Kidney (tissue), 14 donors: ENCODE measurements around the gene MED25. TPM values are rescaled to one million over a fixed set of nuclear protein-coding genes. Genes with fewer than 3 reads are reported as not detected.

Experiments
- DNase-seq, 5 donors: peaks; one replicate each; pipeline ENCODE4 v3.0.0-alpha.2; 2013 to 2020
- FAIRE-seq: peaks from 2 replicates; lab custom pipeline; 2012; peaks lifted over from hg19 to GRCh38; lab: Jason Lieb, UNC
- H3K27ac ChIP-seq, 2 donors: one replicate each; pipeline ENCODE4 v1.7.0; 2013; ENCODE audit warnings: low read depth in 2 of 2, low read length in 2 of 2, inconsistent platforms in 1 of 2
- H3K27me3 ChIP-seq: one replicate; pipeline ENCODE4 v1.7.1; 2013; ENCODE audit warnings: low read length, inconsistent platforms; ENCODE audit not compliant: control insufficient read depth, insufficient read depth
- H3K36me3 ChIP-seq, 3 donors: one replicate each; pipeline versions ENCODE4 v1.7.0 to v1.7.1; 2013; ENCODE audit warnings: low read length in 3 of 3, control low read depth in 1 of 3, inconsistent platforms in 1 of 3; ENCODE audit not compliant: insufficient read depth in 3 of 3, control insufficient read depth in 2 of 3
- H3K4me1 ChIP-seq, 3 donors: one replicate each; pipeline versions ENCODE4 v1.7.0 to v1.7.1; 2013; ENCODE audit warnings: low read length in 3 of 3, inconsistent platforms in 1 of 3, low read depth in 1 of 3; ENCODE audit not compliant: control insufficient read depth in 2 of 3, insufficient read depth in 2 of 3
- H3K4me3 ChIP-seq, 3 donors: one replicate each; pipeline versions ENCODE4 v1.7.0 to v1.8.1; 2013; ENCODE audit warnings: low read length in 3 of 3, control low read depth in 1 of 3, inconsistent platforms in 1 of 3
- H3K9ac ChIP-seq, 3 donors: one replicate each; pipeline versions ENCODE4 v1.7.0 to v1.7.1; 2013; ENCODE audit warnings: low read length in 3 of 3, control low read depth in 1 of 3, inconsistent platforms in 1 of 3
- H3K9me3 ChIP-seq, 3 donors: one replicate each; pipeline versions ENCODE4 v1.7.0 to v1.7.1; 2013; ENCODE audit warnings: low read length in 3 of 3, control low read depth in 1 of 3, inconsistent platforms in 1 of 3; ENCODE audit not compliant: control insufficient read depth in 2 of 3, insufficient read depth in 1 of 3
- intact Hi-C: fragments of 100-400 bp; cut with DNase I; formaldehyde crosslinking; loops from one replicate; pipeline ENCODE4 v1.11.1; 2022
- polyA plus RNA-seq: library from polyadenylated mRNA; stranded (reverse); fragments of 350-450 nt; fragmentation: Illumina TruSeq; extraction: RNeasy Lipid Tissue Mini Kit (QIAGEN cat#74804); gene quantifications from one replicate; pipeline ENCODE4 v1.2.3, GENCODE V29; 2014; ENCODE audit warnings: low read depth, low replicate concordance; ENCODE audit not compliant: insufficient read depth
- total RNA-seq: library from RNA; stranded (reverse); fragmentation: NEBNext Ultra II Directional; extraction: Animal tissue kit (Norgen Biotek cat#: 25700); gene quantifications from one replicate; pipeline ENCODE4 v1.2.1, GENCODE V29; 2021
- TF ChIP-seq, protein P1 (sequence below): IDR thresholded peaks from 3 replicates; pipeline ENCODE4 v1.5.1; 2012; ENCODE audit warnings: mild to moderate bottlenecking, moderate library complexity, borderline replicate concordance; ENCODE audit not compliant: insufficient read depth; ENCODE audit errors: extremely low read depth
- donor health status: control.
- donor health status: control.
- donor health status: control.
- donor health status: control.
- donor health status: control.
- donor health status: DM: yes; HTN: yes; CAD: no.
- donor health status: Normal renal cell carcinoma (clear cell type).

The MED25 gene
- total and polyA plus RNA-seq, 2 donors from 2014 or later, result 37.3 to 53.2 TPM

DNA sequence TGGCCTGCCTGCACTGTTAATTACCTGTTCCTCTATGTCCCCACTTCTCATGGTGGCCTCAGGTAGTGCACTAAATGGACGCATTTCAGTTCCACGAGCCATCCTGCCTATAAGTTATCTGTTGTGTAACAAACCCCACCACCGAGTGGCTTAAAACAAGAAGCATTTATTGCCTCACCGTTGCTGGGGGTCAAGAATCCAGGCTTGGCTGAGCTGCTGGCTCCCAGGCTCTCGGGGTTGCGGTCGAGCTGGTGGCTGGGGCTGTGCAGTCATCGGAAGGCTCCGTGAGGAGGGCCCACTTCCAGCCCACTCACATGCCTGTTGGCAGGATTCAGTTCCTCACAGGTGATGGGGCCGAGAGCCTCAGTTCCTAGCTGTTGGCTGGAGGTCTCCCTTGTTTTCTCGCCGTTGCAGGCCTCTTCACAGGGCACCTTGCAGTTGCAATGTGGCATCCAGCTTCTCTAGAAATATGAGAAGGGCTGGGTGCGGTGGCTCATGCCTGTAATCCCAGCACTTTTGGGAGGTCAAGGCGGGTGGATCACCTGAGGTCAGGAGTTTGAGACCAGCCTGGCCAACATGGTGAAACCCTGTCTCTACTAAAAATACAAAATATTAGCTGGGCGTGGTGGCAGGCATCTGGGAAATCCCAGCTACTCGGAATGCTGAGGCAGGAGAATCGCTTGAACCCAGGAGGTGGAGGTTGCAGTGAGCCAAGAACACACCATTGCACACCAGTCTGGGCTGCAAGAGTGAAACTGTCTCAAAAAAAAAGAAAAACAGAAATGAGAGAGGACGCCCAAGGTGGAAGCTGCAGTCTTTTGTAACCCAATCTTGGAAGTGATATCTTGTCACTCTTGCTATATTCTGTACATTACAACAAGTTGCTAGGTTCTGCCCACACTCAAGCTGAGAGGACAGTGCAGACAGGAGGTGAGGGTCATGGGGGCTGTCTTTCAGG lies 26.3 kb downstream of the MED25 start:
- FAIRE-seq (no peak), DNase-seq (no peak)
- H3K4me1 ChIP-seq, result no peaks in the 10 kb centered on the region
- H3K27me3 ChIP-seq, result no peaks in the 10 kb centered on the region
- intact Hi-C loops, result no loop called here
- no peak overlapping the region for H3K27ac ChIP-seq
- TF ChIP-seq, protein P1, sequence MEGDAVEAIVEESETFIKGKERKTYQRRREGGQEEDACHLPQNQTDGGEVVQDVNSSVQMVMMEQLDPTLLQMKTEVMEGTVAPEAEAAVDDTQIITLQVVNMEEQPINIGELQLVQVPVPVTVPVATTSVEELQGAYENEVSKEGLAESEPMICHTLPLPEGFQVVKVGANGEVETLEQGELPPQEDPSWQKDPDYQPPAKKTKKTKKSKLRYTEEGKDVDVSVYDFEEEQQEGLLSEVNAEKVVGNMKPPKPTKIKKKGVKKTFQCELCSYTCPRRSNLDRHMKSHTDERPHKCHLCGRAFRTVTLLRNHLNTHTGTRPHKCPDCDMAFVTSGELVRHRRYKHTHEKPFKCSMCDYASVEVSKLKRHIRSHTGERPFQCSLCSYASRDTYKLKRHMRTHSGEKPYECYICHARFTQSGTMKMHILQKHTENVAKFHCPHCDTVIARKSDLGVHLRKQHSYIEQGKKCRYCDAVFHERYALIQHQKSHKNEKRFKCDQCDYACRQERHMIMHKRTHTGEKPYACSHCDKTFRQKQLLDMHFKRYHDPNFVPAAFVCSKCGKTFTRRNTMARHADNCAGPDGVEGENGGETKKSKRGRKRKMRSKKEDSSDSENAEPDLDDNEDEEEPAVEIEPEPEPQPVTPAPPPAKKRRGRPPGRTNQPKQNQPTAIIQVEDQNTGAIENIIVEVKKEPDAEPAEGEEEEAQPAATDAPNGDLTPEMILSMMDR, result no peak
- no peak overlapping the region for H3K4me3 ChIP-seq
- H3K36me3 ChIP-seq, result peaks cover 0 to 2% (median 0%) of the 10 kb centered on the region in 3 donors
- no peaks in the 10 kb centered on the region for H3K9me3 ChIP-seq
- no peak overlapping the region for H3K9ac ChIP-seq

GRCh38 chr19:49845414-49845813 lies 27.3 kb downstream of the MED25 start:
- TF ChIP-seq, protein P1, result no peak
- H3K27ac ChIP-seq, result no peak overlapping the region
- DNase-seq (no peak), FAIRE-seq (no peak)
- no peak overlapping the region for H3K9ac ChIP-seq
- no peaks in the 10 kb centered on the region for H3K9me3 ChIP-seq
- H3K4me1 ChIP-seq, result peaks cover 0 to 4% (median 0%) of the 10 kb centered on the region in 3 donors
- H3K36me3 ChIP-seq, result no peaks in the 10 kb centered on the region
- no peaks in the 10 kb centered on the region for H3K27me3 ChIP-seq
- no peak overlapping the region for H3K4me3 ChIP-seq
- intact Hi-C loops, result no loop called here

DNA sequence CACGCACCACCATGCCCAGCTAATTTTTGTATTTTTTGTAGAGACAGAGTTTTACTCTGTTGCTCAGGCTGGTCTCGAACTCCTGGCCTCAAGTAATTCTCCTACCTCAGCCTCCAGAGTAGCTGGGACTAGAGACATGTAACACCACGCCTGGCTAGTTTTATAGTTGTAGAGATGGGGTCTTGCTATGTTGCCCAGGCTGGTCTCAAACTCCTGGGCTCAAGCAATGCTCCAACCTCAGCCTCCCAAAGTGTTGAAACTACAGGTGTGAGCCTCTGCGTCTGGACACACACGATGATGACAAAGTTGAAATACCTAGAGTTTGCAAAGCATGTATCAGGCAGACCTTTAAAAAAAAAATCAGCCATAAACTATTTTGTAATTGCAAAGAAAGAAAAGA lies 28.3 kb downstream of the MED25 start:
- TF ChIP-seq, protein P1, result no peak
- Histone ChIP-seq H3K4me3 (no peak overlapping the region), H3K9me3 (no peaks in the 10 kb centered on the region), H3K27me3 (no peaks in the 10 kb centered on the region), H3K4me1 (peaks cover 0 to 4% (median 0%) of the 10 kb centered on the region in 3 donors), H3K36me3 (no peaks in the 10 kb centered on the region), H3K27ac (no peak overlapping the region), H3K9ac (no peak overlapping the region)
- no peak for DNase-seq
- intact Hi-C loops, result no loop called here
- FAIRE-seq, result no peak
